Coronary artery (tissue), 2 donors: ENCODE data around the gene CLASP2.
"Not testable (repeated sequence)": the region's sequence is repeated elsewhere in the genome, so short reads cannot be mapped to it uniquely, and the experiment has no call there.

ENCODE experiments used
- DNase-seq: peaks from one replicate; pipeline ENCODE4 v3.0.0-alpha.2; 2017; ENCODE audit warnings: low spot score
- H3K27ac ChIP-seq, 2 donors: fragments of 200-600 bp; sonication (generic); one replicate each; pipeline ENCODE4 v1.5.1; 2016 to 2019
- H3K4me3 ChIP-seq: fragments of 200-600 bp; sonication (generic); 2 replicates; pipeline ENCODE4 v1.5.1; 2016; ENCODE audit warnings: mild to moderate bottlenecking, moderate library complexity
- CTCF ChIP-seq: fragments of 200-600 bp; sonication (generic); IDR thresholded peaks from one replicate; pipeline ENCODE4 v1.5.1; 2019; ENCODE audit warnings: antibody characterized with exemption

CLASP2 gene

DNA sequence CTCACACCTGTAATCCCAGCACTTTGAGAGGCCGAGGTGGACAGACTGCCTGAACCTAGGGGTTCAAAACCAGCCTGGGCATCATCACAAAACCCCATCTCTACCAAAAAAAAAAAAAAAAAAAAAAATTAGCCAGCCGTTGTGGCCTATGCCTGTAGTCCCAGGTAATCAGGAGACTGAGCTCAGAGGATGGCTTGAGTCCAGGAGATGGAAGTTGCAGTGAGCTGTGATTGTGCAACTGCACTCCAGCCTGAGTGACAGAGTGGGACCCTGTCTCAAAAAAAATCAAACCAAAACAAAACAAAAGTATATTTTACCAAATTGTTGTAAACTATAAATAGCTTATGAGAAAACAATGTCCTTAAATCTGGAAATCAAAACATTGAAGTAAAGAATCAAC, 243.2 kb downstream of the CLASP2 start:
- H3K27ac ChIP-seq: no peak overlapping the region
- H3K4me3 ChIP-seq: no peak overlapping the region
- TF ChIP-seq CTCF: no peak
- no peak for DNase-seq

GRCh38 chr3:33473813-33474212, 244.2 kb downstream of the CLASP2 start:
- Histone ChIP-seq H3K27ac (no peak overlapping the region), H3K4me3 (no peak overlapping the region)
- no peak for DNase-seq
- TF ChIP-seq CTCF: no peak

GRCh38 chr3:33467786-33468185, 250.3 kb downstream of the CLASP2 start:
- no peak overlapping the region for H3K4me3 ChIP-seq
- no peak overlapping the region for H3K27ac ChIP-seq
- no peak for TF ChIP-seq CTCF
- DNase-seq: no peak

- TF ChIP-seq CTCF: no peak
- no peak overlapping the region for H3K27ac ChIP-seq
Observed at GRCh38 chr3:33461097-33461496, 257.0 kb downstream of the CLASP2 start.

DNA sequence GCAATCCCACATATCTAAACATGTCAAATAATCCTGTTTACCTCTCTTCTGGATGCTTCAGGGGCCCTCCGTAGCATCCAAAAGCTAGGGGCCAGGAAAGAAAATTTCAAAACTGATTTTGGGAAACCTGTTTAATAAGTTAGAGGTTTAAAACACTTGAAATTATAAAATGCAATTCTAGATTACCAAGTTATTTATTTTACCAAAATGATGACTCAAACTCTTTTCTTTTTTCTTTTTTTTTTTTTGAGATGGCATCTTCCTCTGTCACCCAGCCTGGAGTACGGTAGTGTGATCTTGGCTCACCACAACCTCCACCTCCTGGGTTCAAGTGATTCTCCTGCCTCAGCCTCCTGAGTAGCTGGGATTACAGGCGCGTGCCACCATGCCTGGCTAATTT, 258.5 kb downstream of the CLASP2 start:
- not testable (repeated sequence) for DNase-seq, H3K4me3 ChIP-seq, H3K27ac ChIP-seq

More at GRCh38 chr3:33461097-33461496, 257.0 kb downstream of the CLASP2 start:
- H3K4me3 ChIP-seq: no peak overlapping the region
- no peak for DNase-seq

DNA sequence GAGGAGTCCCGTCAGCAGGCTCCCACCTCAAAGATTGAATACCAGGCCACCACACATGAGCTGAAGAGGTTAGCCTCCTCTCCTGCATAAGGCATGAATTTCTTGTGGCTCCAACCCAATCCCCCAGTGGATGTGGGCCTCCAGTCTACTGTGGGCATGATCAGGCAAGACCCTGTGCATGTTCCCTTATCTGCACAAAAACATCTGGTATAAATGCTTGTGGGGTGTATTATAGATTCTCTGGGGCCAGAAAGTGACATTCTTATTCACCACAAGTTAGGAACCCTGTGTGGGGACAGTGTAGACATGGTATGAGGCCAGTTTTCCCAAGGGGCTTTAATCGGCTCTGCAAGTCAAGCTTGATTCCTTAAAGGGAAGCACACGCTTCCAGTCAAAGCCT, 259.6 kb downstream of the CLASP2 start:
- Histone ChIP-seq H3K27ac (no peak overlapping the region), H3K4me3 (no peak overlapping the region)
- TF ChIP-seq CTCF: no peak
- DNase-seq: no peak

DNA sequence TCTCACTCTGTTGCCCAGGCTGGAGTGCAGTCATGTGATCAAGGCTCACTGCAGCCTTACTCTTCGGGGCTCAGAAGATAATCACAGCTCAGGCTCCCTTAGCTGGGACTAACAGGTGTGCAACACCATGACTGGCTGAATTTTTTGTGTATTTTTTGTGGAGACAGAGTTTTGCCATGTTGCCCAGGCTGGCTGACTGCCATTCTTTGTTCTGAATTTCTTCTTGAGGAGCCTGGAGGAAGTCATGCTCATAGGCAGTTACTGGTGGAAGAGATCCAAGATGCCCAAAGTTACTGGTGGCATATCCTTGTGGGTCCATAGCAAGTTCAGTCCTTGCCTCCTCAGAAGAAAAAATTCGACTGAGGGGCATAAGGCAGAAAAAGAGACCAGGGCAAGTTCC, 261.3 kb downstream of the CLASP2 start:
- no peak for TF ChIP-seq CTCF
- DNase-seq: no peak
- Histone ChIP-seq H3K4me3 (no peak overlapping the region), H3K27ac (no peak overlapping the region)

- Histone ChIP-seq H3K27ac (no peak overlapping the region), H3K4me3 (no peak overlapping the region)
- DNase-seq: no peak
- TF ChIP-seq CTCF: no peak
Observed at GRCh38 chr3:33453331-33453761, 264.7 kb downstream of the CLASP2 start.

DNA sequence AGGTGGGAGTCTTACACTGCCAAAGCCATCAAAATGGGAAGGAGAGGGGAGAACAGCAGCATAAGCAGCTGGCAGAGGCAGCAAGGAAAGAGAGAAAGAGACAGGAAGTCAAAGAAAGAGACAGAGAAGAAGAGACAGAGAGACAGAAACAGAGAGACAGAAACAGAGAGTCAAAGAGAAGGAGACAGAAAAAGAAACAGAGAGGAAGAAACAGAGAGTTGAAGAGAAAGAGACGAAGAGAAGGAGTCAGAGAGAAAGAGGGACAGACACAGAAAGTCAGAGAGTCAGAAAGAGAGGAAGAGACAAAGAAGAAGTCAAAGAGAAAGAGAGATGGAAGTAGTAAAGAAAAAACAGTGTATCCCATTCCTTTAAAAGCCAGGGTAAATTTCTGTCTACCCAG, 266.1 kb downstream of the CLASP2 start:
- DNase-seq, H3K4me3 ChIP-seq, H3K27ac ChIP-seq: not testable (repeated sequence)
